Measurements from ENCODE around the gene CAMTA1.

DNA sequence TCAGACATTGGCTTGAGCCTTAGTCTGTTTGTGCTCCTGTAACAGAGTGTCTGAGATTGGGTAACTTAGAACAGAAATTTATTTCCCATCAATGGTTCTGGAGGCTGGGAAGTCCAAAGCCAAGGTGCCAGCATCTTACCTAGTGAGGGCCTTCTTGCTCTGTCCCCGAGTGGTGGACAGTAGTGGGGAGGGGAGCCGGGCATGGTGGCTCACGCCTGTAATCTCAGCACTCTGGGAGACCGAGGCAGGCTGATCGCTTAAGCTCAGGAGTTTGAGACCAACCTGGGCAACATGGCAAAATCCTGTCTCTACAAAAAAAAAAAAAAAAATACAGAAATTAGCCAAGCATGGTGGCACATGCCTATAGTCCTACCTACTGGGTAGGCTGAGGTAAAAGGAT is 649.3 kb downstream of the CAMTA1 start:
- TF ChIP-seq, protein P1, sequence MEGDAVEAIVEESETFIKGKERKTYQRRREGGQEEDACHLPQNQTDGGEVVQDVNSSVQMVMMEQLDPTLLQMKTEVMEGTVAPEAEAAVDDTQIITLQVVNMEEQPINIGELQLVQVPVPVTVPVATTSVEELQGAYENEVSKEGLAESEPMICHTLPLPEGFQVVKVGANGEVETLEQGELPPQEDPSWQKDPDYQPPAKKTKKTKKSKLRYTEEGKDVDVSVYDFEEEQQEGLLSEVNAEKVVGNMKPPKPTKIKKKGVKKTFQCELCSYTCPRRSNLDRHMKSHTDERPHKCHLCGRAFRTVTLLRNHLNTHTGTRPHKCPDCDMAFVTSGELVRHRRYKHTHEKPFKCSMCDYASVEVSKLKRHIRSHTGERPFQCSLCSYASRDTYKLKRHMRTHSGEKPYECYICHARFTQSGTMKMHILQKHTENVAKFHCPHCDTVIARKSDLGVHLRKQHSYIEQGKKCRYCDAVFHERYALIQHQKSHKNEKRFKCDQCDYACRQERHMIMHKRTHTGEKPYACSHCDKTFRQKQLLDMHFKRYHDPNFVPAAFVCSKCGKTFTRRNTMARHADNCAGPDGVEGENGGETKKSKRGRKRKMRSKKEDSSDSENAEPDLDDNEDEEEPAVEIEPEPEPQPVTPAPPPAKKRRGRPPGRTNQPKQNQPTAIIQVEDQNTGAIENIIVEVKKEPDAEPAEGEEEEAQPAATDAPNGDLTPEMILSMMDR (IDR thresholded peaks at IDR 0.05): no peak
- no peak for TF ChIP-seq EZH2phosphoT487 (IDR thresholded peaks at IDR 0.05)

Measured in neural progenitor cell (in vitro differentiated cells).